CMK (cell line): ENCODE results near the gene SP140.
"Not testable (repeated sequence)": the region's sequence is repeated elsewhere in the genome, so short reads cannot be mapped to it uniquely, and the experiment has no call there.

Experiments used
- DNase-seq: peaks from one replicate; pipeline ENCODE4 v3.0.0-alpha.2; 2010; ENCODE audit warnings: low read depth

The SP140 gene

DNA sequence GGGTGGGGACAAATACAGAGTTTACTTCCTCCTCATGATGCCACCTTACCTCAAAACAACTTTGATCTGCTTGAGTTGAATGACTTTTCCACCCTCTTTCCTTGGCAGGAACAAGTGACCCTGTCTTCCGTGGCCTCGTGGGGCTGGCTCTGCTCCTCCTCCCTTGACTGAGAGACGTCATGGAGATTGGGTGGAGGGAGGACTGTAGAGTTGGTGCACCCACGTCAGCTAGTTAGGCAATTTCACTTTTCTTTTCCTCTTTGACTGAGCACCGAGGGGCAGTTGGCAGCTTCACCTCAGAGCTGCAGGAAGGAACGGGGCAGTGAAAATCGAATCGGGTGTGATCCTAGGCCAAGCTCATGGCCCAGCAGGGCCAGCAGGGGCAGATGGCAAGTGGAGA is at the start of gene SP140:
Gene SP140, plus strand, starts transcription at position 251 of the 400 bp plus-strand sequence. Its CDS starts 109 bp downstream, at position 360.
- no peak for DNase-seq

DNA sequence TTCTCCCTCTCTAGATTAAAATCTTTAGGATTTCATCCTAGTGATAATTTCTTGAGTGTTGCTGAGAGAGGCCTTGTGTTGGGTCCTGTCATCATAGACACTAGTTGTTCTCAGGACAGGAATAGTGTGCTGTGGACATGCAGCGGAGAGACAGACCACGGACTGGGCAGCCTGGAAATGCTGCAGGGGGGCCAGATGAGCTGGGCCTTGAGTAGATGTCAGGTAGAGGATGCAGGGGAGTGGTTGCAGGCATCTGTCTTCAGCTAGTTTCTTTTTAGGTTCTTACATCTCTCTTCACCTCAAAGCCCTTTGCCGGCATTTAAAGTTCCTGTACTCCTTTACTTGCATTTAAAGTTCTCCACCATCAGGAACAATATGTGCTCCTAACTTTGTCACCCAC is 48.5 kb upstream of the SP140 start:
- DNase-seq, result no peak

DNA sequence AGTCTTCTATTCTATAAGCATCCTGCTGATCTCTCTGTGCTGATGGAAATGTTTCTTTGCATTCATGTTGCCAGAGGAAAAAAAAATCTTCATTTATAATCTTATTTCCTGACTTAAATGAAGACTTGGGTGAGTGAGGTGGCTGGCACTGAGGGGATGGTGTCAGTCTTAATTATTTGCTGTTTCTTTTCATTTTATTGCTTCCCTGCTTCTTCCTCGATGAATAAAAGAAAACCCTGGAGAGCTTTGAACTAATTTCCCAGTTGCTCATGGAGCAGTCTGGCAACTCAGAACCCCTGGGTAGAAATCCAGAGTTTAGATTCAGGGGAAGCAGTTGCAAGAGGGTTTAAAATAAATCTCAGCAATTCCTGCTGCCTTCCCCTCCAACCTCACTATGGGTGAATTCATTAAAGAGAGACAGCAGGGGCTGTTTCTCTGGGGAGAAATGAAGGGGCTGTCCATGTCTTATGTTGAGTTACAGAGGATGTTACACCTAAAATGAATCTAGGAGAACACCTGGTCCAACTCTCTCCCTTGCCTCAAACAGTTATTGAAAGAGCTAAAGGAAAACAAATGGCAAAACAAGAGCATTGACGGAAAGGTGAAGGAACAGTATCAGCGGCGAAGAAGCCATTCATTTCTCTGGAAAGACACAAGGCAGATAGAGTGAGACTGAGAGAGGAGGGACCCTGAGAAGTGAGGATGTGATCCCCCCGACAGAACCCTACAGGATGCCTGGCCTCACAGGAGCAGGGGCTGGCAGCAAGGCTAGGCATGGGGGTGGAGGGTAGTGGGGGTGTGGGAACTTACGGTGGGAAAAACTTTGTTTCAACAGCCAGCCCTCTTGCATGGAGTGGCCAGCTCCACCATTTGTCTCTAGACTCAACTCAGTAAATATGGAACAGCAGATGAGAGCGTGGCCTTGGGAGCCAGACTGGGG is 46.7 kb upstream of the SP140 start:
- DNase-seq, result no peak

DNA sequence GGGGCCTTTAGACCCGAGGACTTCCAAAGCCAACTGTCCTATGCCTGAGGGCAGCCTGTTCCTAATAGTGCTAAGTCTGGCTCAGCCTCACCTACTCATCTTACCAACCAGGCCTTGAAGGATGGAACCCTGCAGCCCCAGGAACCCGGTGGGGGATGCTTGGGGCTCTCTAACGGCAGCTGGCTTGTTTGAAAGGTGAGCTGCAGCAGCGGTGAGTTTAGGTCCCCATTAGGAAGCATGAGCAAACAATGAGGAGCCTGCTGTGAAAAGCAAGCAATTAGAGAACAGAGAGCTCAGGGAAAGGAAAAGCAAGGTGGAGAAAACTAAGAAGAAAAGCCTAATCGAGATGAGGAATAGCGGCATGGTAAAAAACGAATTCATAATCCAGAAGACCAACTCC is 45.6 kb upstream of the SP140 start:
- DNase-seq, result no peak

DNA sequence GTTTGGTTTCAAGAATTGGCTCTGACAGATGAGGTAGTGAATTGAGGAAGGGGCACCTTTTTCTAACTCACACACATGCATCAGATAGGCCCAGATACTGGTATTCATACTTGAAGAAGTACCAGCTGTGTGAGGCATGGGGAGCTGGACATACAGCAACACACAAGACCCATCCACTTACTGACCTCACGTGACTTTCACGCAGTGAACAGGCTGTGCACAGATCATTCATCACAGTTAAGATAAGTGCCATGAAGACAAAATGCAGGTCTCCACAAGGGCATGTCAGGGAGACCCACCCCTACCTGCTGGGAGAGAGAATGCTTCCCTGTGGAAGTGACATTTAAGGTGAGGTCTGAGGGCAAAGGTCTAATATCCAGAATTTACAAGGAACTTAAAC is 44.3 kb upstream of the SP140 start:
- no peak for DNase-seq

DNA sequence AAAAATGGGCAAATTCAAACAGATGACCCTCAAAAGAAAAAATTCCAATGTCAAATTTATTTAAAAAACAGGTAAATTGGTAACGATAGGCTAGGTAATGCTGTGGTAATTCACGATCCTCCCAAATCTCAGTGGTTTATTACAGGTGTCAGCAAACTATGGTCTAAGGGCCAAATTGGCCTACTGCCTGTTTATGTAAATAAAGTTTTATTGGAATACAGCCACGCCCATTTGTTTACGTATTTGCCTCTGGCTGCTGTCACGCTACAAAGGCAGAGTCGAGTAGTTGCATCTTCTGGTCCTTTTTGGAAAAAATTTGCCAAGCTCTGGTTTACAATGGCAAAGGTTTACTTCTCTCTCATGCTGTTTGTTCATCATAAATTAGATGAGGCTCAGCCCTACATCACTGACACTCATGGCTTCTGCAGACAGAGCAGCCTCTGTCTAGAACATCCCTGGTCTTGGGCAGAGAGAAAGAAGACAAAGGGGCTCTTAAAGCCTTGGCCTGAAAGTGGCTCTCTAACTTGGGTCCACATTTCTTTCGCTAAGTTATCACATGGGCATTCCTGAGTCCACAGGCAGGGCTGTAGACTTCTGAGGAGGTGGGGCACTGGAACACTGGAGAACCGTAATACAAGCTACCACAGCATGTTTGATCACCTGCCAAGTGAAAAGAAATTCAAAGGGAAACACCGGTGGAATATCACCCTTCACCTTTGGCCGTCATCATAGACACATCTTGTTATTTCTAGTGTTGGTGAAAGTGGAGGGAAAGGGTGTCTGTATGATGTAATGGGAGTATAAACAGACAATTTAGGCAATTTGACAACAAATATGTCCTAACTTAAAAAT is 40.6 kb upstream of the SP140 start:
- DNase-seq, result no peak

DNA sequence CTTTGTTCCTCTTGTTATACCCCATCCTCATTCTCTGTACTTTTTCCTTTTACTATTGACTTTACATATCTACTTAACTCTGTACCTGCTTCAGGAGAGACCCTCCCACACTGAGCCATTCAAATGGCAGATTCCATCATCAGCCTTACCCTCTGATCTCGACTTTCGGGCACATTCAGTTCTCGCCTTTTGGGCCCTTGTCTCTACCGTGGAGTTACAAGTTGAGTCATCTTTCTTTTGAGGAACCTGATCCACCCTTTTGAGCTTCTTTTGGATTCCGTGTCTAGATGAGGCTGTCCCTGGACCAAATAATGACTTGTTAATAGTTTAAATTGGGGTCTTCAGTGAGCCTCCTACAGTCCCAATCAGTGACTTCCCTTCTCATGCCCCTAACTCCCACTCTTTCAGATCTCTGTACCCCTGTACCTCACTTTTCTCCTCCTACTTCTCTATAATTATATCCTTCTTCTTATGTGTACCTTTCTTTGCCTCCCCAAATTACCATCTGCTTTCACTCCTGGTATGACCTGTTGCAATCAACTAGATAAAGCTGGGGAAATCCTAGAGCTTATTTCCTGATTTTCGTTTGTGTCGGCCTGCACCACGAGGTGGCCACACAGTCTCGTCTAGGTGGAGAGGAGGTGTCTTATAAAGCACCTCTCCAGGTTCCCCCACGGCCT is 23.0 kb upstream of the SP140 start:
- no peak for DNase-seq

DNA sequence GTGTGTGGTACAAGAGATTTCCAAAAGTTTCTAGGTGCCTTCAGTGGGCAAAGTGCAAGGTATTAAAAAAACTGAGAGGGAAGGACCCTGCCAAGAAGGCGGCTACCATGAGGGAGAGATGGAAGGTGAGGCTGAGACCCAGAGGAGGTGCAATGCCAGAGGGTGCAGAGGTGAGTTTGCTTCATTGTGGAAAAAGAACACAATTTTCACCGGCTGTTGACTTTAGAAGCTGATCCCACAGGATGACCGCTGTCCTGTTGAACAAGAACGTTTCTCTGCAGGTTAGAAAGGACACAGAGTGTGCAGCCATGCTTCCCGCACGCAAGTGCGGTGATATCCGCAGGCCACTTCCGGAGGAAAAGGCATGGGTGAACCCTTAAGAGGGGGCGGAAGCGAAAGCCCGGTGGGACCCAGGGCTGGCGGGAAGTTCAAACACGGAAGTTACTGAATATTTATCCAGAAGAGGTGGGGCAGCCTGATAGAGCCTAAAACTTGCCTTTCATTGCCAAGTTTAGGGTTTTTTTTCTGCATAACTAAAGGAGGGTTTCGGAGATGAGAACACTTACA is 22.3 kb upstream of the SP140 start:
- no peak for DNase-seq

DNA sequence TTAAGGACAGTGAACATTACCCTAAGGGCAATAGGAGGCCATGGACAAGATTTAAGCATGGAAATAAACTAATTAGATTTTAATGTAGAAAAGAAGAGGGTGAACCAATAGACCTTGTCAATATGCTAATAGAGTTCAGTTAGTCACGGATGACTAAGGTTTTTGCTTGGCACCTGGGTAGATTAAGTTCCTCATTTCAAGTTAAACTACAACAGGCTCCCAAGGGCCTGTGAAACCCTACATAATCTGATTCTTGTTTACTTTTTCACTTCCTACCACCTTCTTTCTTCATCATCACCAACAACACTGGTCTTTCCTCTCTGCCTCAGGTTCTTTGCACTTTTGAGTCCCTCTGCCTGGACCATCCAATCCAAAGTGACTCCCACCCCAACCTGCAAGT is 20.5 kb upstream of the SP140 start:
- no peak for DNase-seq

DNA sequence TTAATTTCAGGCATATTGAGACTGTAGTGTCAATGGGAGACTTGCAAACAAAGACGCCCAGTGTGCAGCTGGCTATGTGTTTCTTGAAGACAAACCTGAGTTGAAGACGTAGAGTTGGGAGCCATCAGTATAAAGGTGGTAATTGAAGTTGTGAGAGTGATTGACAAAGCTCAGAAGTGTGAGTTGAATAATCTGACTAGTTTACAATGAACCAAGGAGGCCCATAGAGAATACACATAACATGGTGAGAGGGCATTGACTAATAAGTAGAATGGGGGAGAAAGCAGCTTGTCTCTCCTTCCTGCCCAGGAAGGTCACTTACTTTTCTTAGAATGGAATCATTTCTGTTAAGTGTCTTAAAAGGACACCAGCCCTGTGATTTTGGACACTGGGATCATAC is 19.8 kb upstream of the SP140 start:
- no peak for DNase-seq

DNA sequence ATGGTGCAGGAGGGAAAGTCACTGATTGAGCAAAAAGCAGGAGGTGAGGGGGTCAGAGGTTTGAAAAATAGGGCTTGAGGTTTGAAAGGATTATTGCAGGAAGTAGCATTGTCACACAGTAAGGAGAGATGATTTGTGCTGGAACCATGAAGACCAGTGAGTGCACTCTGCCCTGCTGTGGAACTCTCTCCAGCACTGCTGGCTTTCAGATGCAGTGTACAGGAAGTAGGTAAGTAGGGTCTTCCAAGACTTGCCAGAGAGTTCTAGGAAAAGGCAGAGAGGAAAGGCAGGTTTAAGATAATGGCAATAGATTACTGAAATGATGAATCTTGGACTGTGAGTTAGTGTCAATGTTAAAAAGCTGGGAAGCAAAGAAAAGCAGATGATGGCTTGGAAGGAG is 17.0 kb upstream of the SP140 start:
- DNase-seq, result no peak

DNA sequence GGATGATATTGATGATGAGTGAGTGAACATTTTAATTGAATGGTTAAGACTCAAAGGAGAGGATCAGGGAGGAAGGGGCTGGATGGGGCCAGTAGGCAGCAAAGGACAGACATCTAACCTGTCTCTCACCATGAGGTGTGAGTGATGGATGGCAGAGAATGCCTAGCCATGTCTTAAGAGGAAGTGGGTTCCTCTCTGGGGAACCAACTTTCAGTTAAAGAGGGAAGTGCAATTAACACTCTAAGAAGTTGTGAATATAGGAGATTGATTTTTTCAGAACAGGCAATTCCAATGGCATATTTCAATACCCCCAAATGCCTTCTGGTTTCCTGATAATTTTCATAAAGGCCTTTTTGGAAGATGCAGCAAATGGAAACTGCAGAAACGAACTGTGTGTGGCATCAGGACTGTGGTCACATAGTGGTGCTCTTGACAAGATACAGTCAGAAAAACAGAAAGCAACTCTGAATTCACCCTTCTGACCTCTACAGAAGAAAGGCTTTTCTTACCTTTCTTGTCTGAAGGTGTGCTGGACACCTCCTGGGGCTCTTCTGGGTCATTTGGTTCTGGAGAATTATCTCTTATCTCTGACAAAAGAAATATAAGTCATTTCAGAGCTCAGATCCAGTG is 16.0 kb upstream of the SP140 start:
- no peak for DNase-seq

DNA sequence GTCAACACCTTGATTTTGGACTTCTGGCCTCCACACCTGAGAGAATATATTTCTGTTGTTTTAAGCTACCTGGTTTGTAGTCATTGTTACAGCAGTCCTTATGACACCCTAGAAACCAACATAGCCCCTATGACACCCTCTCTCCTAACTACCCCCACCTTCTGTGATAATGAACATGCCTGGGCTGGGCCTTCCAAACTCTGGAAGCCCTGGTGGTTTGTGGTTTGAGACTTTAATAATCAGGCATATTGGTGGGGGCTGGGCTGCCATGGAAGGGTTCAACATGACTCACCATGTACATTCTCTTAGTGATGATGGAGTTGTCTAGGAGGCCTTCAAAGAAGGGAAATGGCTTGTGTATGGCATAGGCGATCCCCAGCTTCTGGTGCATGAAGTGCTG is 9.0 kb upstream of the SP140 start:
- no peak for DNase-seq

DNA sequence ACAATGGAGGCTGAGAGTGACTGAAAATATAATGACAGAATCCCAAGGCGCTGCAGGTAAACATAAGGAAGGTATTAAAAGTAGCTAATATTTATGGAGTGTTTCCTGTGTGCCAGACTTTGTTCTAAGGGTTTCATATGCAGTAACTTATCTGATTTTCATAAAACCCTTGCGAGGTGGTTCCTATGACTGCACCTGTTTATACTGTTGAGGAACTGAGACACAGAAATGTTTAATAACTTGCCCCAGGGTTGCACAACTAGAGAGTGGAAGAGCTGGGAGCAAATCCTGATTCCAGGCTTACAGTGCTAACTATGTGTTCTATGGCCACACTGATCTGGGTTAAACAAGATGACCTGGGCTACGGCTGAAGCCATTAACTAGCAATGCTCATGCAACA is 8.1 kb upstream of the SP140 start:
- DNase-seq, result no peak

DNA sequence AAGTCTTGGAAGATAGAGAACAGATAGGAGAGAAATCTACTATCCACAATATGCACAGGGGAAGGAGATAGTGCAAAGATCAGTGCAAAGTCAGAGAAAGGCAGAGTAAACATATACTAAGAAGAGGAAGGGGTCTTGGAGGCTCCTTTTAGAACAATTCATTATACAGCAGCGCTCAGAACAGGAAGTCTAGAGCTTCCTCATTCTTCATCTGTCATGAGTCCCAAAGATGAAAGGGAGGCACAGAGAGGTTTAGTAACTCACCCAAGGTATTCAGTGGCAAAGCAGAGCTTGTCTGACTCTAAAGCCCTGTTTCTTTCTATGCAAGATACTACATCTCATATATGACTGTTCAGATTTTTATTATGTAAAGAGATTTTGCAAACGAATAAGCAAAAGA is 7.1 kb upstream of the SP140 start:
- peak; percentile 45 for DNase-seq

DNA sequence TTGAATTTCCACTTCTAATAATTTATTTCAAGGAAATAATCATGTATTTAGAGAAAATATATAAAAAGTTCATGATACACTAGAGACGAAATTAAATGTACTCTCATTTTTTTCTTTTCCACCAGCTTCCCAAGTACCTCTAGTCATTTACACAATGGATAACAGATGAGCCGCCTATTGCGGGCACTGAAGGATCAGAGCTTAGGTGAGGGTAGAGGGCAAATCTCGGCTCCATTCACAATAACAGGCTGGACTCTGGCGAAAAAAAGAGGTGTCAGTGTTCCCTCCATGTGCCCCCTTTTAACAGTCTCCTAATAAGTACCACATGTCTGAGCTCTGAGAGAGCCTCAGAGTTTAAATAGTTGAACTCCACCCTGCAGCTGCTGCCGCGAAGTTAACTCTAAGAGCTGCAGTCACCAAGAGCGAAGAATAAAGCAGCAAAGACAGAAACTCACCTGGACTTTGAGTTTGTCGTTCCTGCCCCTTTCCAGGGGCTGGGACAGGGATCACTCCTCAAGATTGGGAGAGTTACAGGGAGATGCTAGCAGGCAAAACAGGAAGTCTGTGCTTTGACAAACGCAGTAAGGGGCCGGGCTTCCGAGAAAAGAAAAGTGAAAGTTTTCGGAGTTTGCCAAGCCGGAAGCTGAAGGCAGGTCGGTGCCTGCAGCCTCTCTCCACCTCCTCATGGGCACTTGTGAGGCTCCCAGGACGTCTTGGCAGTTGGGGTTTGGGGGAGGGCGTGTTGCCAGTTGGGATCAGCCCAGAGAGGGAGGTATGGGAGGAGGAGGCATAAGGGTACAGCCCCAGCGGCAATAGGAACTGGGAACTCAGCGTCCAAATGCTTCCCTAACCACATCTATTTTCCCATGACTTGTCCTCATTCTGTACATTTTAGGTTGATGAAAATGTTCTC is 5.9 kb upstream of the SP140 start, which contains the start of gene SP110:
Gene SP110, minus strand, starts transcription at position 566 of the 913 bp plus-strand sequence. CDS start 3,057 bp downstream, outside the sequence.
- DNase-seq, result peak; percentile 56

DNA sequence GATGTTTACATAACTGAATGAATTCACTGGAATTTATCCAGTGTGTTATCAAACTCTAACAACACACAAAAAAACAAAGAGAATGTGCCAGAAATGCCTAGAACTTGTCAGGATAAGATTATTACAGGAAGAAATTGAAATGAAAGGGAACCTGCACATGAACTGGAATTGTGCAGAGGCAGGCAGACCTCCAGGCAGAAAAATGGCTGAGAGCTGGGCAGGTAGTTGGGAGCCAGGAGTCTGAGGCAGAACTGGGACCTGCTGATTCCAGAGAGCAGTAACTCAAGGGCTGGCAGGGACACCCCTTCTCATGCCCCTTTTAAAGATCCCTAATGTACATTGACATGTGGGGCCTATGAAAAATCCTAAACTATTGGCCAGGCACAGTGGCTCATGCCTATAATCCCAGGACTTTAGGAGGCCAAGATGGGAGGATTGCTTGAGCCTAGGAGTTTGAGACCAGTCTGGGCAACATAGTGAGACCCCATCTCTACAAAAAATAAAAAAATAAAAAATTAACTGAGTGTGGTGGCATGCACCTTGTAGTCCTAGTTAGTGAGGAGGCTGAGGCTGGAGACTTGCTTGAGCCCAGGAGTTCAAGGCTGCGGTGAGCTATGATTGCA is 5.1 kb upstream of the SP140 start:
- DNase-seq, result no peak

DNA sequence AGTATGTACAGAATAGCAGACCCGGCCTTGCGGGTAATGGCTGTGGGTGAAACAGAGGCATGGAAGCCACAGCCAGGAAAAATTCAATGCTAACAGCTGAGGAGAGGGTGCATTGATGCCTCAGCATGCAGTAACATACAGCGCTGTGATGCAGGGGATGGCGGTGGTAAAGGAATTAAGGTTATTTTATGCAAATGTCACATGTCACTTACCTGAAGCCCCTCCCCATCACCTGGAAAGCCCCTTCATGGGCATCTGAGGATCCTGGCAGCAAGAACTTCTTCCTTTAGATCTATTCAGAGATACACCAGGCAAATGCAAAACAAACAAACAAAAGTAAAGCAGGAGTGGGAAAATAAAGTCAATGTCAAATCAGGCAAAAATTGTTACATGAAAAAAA is 4.0 kb upstream of the SP140 start:
- no peak for DNase-seq

DNA sequence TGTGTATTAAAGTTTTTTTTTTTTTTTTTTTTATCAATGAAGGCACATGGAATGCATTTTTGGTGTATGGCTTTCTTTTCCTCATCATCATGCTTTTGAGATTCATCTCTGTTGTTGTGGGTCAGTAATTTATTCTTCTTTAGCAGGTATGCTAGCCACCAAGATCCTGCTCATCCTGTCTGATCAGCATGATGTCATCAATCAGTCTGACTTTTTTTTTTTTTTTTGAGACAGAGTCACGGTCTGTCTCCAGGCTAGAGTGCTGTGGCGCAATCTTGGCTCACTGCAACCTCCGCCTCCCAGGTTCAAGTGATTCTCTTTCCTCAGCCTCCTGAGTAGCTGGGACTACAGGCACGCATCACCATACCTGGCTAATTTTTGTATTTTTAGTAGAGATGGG is 2.7 kb upstream of the SP140 start:
- DNase-seq, result not testable (repeated sequence)

DNA sequence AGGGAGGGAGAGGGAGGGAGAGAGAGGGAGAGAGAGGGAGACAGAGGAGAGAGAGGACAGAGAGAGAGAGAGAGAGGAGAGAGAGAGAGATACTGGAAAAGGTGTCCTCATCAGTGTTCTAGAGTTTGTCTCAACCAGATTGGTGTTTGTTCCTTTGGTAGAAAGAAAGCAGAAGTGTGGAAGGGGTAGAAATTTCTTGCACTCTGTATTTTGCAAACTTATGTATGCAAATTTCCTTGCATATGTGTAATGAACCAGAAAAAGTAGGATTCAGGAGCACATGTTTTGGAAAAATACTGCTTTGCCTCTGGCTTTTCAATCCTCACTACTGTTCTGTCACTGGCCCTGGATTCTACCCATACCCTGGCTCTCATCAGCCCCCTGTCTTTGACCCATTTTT is 1.1 kb upstream of the SP140 start:
- no peak for DNase-seq
